ENCODE measurements around the gene INPP5A. TPM values are rescaled to one million over a fixed set of nuclear protein-coding genes. Genes with fewer than 3 reads are reported as not detected.

INPP5A gene
- total and polyA plus RNA-seq, 9 of the 15 experiments (the other 6 are each of a cell fraction or from before 2014, with no cell fraction given): 0.66 to 11.6 (median 7.7) TPM

DNA sequence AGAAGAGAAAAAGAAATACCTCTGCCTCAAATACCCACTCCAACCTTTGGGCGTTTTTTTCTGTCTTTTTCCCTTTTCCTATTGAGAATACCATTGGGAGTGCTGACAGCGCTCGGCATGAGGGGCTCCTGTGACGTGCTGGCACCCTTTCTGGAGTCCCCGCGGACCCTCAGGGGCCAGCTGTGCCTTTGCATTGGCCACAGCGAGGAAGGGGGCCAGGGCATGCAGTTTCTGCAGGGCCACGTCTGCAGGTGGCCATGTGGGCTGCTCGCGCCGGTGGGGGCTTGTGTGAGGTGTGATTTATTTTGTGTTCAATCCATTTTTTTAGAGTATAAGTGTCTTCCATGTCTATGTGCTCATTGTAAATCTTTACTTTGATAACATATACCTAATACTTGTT, 57.4 kb downstream of the INPP5A start:
- WGBS (ENCODE audit: insufficient coverage, low coverage, missing lambda C conversion rate): 55% methylated on average over 7 of the region's 11 CpGs
- Histone ChIP-seq H2AFZ (ENCODE audit: low read depth, low read length) (no peak overlapping the region), H3K4me3 (no peak overlapping the region), H3K27ac (ENCODE audit: extremely low read depth, low read depth, low read length) (no peak overlapping the region), H3K79me2 (ENCODE audit: control insufficient read depth, insufficient read depth, low read length) (no peaks in the 10 kb centered on the region; the same call in 2 of the 3 replicates), H3K9ac (ENCODE audit: insufficient read depth in 1 of 2, low read depth in 2 of 2, low read length in 2 of 2) (no peak overlapping the region), H3K9me1 (ENCODE audit: control insufficient read depth, insufficient read depth, low read length) (no peaks in the 10 kb centered on the region), H4K20me1 (replicated peaks; ENCODE audit: control insufficient read depth, insufficient read depth, low read length) (no peaks in the 10 kb centered on the region), H3K4me2 (ENCODE audit: insufficient read depth, low read length) (no peak overlapping the region), H3K27me3 (ENCODE audit: control insufficient read depth in 2 of 2, insufficient read depth in 2 of 2, low read length in 2 of 2) (no peaks in the 10 kb centered on the region), H3K9me3 (replicated peaks; ENCODE audit: control insufficient read depth, insufficient read depth, low read depth, low read length) (no peaks in the 10 kb centered on the region), H3K4me1 (replicated peaks in 1 of 2; ENCODE audit: control insufficient read depth in 2 of 2, insufficient read depth in 2 of 2, low read length in 2 of 2) (peaks cover 0 to 7% of the 10 kb centered on the region in 2 experiments; a peak in 2 of 5 replicates), H3K36me3 (ENCODE audit: control insufficient read depth, insufficient read depth, low read length) (no peaks in the 10 kb centered on the region)
- ATAC-seq (no peak), FAIRE-seq (no peak), DNase-seq (ENCODE audit: extremely low read depth in 1 of 4, low spot score in 3 of 4) (no peak)
- intact Hi-C loops (cut with micrococcal nuclease): no loop called here
- in situ Hi-C loops (cut with MboI): no loop called here
- no TSS peak for BruUV-seq (replicated peaks)
- TF ChIP-seq ZKSCAN8 (CRISPR knock-in tag; IDR thresholded peaks at IDR 0.05): no peak
- TF ChIP-seq PRPF4 (IDR thresholded peaks at IDR 0.05; ENCODE audit: insufficient read depth, low read depth, low read length, poor library complexity, severe bottlenecking): no peak
- ChIA-PET CTCF (ENCODE audit: low intra/inter-chr PET ratio) (no interaction called here), POLR2A (no interaction called here)

DNA sequence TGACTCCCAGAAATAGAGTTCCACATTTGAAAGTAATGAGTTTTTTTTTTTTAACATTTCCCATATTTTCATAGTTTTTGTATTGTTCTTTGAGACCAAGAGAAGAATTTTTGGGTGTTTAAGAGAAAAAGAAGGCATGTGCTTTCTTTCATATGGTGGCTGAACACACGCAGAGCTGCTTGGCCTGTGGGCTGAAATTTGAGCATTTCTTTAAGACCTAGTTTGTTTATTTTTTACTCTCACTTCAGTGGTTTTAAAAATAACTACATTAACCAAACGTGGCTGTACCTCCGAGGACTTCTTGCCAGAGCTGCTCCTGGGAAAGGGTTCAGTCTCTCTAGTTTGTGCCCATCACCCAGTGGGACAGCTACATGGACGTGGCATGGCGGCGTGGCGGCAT, 58.3 kb downstream of the INPP5A start:
- no peaks in the 10 kb centered on the region; the same call in 2 of the 3 replicates for H3K79me2 ChIP-seq (ENCODE audit: control insufficient read depth, insufficient read depth, low read length)
- FAIRE-seq (no peak), ATAC-seq (no peak), DNase-seq (ENCODE audit: extremely low read depth in 1 of 4, low spot score in 3 of 4) (no peak)
- ChIA-PET CTCF (ENCODE audit: low intra/inter-chr PET ratio) (no interaction called here), POLR2A (no interaction called here)
- no peaks in the 10 kb centered on the region for H3K36me3 ChIP-seq (ENCODE audit: control insufficient read depth, insufficient read depth, low read length)
- H3K4me1 ChIP-seq (replicated peaks in 1 of 2; ENCODE audit: control insufficient read depth in 2 of 2, insufficient read depth in 2 of 2, low read length in 2 of 2): peaks cover 0 to 3% of the 10 kb centered on the region in 2 experiments; a peak in 2 of 5 replicates
- intact Hi-C loops (cut with micrococcal nuclease): no loop called here
- H4K20me1 ChIP-seq (replicated peaks; ENCODE audit: control insufficient read depth, insufficient read depth, low read length): no peaks in the 10 kb centered on the region
- no peaks in the 10 kb centered on the region for H3K9me3 ChIP-seq (replicated peaks; ENCODE audit: control insufficient read depth, insufficient read depth, low read depth, low read length)
- no peaks in the 10 kb centered on the region for H3K9me1 ChIP-seq (ENCODE audit: control insufficient read depth, insufficient read depth, low read length)
- H3K4me2 ChIP-seq (ENCODE audit: insufficient read depth, low read length): no peak overlapping the region
- no peaks in the 10 kb centered on the region for H3K27me3 ChIP-seq (ENCODE audit: control insufficient read depth in 2 of 2, insufficient read depth in 2 of 2, low read length in 2 of 2)
- H3K27ac ChIP-seq (ENCODE audit: extremely low read depth, low read depth, low read length): no peak overlapping the region
- H3K4me3 ChIP-seq: no peak overlapping the region
- WGBS (ENCODE audit: insufficient coverage, low coverage, missing lambda C conversion rate): 34% methylated on average over 4 of the region's 7 CpGs
- no TSS peak for BruUV-seq (replicated peaks)
- H3K9ac ChIP-seq (ENCODE audit: insufficient read depth in 1 of 2, low read depth in 2 of 2, low read length in 2 of 2): no peak overlapping the region
- in situ Hi-C loops (cut with MboI): no loop called here
- H2AFZ ChIP-seq (ENCODE audit: low read depth, low read length): no peak overlapping the region
- no peak for TF ChIP-seq ZNF431 (CRISPR knock-in tag; IDR thresholded peaks at IDR 0.05)
- TF ChIP-seq, protein P1, sequence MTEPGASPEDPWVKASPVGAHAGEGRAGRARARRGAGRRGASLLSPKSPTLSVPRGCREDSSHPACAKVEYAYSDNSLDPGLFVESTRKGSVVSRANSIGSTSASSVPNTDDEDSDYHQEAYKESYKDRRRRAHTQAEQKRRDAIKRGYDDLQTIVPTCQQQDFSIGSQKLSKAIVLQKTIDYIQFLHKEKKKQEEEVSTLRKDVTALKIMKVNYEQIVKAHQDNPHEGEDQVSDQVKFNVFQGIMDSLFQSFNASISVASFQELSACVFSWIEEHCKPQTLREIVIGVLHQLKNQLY (CRISPR knock-in tag; conservative IDR thresholded peaks at IDR 0.05): no peak
- TF ChIP-seq, protein P2, sequence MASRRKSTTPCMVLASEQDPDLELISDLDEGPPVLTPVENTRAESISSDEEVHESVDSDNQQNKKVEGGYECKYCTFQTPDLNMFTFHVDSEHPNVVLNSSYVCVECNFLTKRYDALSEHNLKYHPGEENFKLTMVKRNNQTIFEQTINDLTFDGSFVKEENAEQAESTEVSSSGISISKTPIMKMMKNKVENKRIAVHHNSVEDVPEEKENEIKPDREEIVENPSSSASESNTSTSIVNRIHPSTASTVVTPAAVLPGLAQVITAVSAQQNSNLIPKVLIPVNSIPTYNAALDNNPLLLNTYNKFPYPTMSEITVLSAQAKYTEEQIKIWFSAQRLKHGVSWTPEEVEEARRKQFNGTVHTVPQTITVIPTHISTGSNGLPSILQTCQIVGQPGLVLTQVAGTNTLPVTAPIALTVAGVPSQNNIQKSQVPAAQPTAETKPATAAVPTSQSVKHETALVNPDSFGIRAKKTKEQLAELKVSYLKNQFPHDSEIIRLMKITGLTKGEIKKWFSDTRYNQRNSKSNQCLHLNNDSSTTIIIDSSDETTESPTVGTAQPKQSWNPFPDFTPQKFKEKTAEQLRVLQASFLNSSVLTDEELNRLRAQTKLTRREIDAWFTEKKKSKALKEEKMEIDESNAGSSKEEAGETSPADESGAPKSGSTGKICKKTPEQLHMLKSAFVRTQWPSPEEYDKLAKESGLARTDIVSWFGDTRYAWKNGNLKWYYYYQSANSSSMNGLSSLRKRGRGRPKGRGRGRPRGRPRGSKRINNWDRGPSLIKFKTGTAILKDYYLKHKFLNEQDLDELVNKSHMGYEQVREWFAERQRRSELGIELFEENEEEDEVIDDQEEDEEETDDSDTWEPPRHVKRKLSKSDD (conservative IDR thresholded peaks at IDR 0.05; ENCODE audit: low read length): no peak
- TF ChIP-seq, protein P3, sequence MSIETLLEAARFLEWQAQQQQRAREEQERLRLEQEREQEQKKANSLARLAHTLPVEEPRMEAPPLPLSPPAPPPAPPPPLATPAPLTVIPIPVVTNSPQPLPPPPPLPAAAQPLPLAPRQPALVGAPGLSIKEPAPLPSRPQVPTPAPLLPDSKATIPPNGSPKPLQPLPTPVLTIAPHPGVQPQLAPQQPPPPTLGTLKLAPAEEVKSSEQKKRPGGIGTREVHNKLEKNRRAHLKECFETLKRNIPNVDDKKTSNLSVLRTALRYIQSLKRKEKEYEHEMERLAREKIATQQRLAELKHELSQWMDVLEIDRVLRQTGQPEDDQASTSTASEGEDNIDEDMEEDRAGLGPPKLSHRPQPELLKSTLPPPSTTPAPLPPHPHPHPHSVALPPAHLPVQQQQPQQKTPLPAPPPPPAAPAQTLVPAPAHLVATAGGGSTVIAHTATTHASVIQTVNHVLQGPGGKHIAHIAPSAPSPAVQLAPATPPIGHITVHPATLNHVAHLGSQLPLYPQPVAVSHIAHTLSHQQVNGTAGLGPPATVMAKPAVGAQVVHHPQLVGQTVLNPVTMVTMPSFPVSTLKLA (conservative IDR thresholded peaks at IDR 0.05): no peak
- no peak for TF ChIP-seq NUFIP1 (IDR thresholded peaks at IDR 0.05; ENCODE audit: partially characterized antibody)
- TF ChIP-seq NFIX (CRISPR knock-in tag; IDR thresholded peaks at IDR 0.05; ENCODE audit: low read depth): no peak
- TF ChIP-seq, protein P4, sequence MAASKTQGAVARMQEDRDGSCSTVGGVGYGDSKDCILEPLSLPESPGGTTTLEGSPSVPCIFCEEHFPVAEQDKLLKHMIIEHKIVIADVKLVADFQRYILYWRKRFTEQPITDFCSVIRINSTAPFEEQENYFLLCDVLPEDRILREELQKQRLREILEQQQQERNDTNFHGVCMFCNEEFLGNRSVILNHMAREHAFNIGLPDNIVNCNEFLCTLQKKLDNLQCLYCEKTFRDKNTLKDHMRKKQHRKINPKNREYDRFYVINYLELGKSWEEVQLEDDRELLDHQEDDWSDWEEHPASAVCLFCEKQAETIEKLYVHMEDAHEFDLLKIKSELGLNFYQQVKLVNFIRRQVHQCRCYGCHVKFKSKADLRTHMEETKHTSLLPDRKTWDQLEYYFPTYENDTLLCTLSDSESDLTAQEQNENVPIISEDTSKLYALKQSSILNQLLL (CRISPR knock-in tag; IDR thresholded peaks at IDR 0.05; ENCODE audit: borderline replicate concordance): no peak

All from K562 (cell line).